Liver (tissue), 9 donors: Measurements from ENCODE around the gene USP48. TPM values are rescaled to one million over a fixed set of nuclear protein-coding genes. Genes with fewer than 3 reads are reported as not detected.

ENCODE experiments used
- DNase-seq: peaks from one replicate; pipeline ENCODE4 v3.0.0-alpha.2; 2017; ENCODE audit warnings: low spot score
- H3K27ac ChIP-seq, 2 donors: one replicate each; pipeline ENCODE4 v1.7.0; 2013; ENCODE audit warnings: inconsistent platforms in 2 of 2, low read length in 2 of 2, control low read depth in 1 of 2, low read depth in 1 of 2, mild to moderate bottlenecking in 1 of 2
- H3K27me3 ChIP-seq, 4 donors: one replicate each; pipeline versions ENCODE4 v1.6.1 to v1.7.0; 2013; ENCODE audit warnings: low read length in 3 of 4, inconsistent platforms in 1 of 4, mild to moderate bottlenecking in 1 of 4, moderate library complexity in 1 of 4; ENCODE audit not compliant: control insufficient read depth in 4 of 4, insufficient read depth in 4 of 4
- H3K36me3 ChIP-seq, 4 donors: one replicate each; pipeline versions ENCODE4 v1.6.1 to v1.7.0; 2013; ENCODE audit warnings: low read length in 3 of 4, mild to moderate bottlenecking in 3 of 4, low read depth in 1 of 4, moderate library complexity in 1 of 4; ENCODE audit not compliant: control insufficient read depth in 4 of 4, insufficient read depth in 3 of 4
- H3K4me1 ChIP-seq, 4 donors: one replicate each; pipeline versions ENCODE4 v1.6.1 to v1.7.0; 2013; ENCODE audit warnings: low read length in 3 of 4, mild to moderate bottlenecking in 3 of 4, moderate library complexity in 1 of 4; ENCODE audit not compliant: control insufficient read depth in 4 of 4, insufficient read depth in 4 of 4
- H3K4me3 ChIP-seq, 3 donors: one replicate each; pipeline versions ENCODE4 v1.6.1 to v1.7.0; 2013; ENCODE audit warnings: low read length in 3 of 3, control low read depth in 1 of 3, low read depth in 1 of 3, mild to moderate bottlenecking in 1 of 3
- H3K9ac ChIP-seq, 2 donors: one replicate each; pipeline ENCODE4 v1.7.0; 2013; ENCODE audit warnings: low read length in 2 of 2, mild to moderate bottlenecking in 2 of 2, moderate library complexity in 2 of 2, control low read depth in 1 of 2, low read depth in 1 of 2
- H3K9me3 ChIP-seq, 4 donors: one replicate each; pipeline versions ENCODE4 v1.6.1 to v1.7.0; 2013; ENCODE audit warnings: low read length in 3 of 4; ENCODE audit not compliant: control insufficient read depth in 4 of 4
- EGR1 ChIP-seq, 2 donors: IDR thresholded peaks; 2 replicates each; pipeline ENCODE4 v1.6.1; 2016 to 2018; ENCODE audit warnings: antibody characterized with exemption in 2 of 2, low read depth in 2 of 2
- FOXA1 ChIP-seq: IDR thresholded peaks from 2 replicates; pipeline ENCODE4 v1.6.1; 2016; ENCODE audit warnings: antibody characterized with exemption
- FOXA2 ChIP-seq: IDR thresholded peaks from 2 replicates; pipeline ENCODE4 v1.6.1; 2016; ENCODE audit warnings: antibody characterized with exemption
- GABPA ChIP-seq, 2 donors: IDR thresholded peaks in 1 of 2; conservative IDR thresholded peaks in 1 of 2; 2 replicates each; pipeline ENCODE4 v1.6.1; 2016; ENCODE audit warnings: antibody characterized with exemption in 2 of 2, mild to moderate bottlenecking in 1 of 2, moderate library complexity in 1 of 2
- HNF4A ChIP-seq, 2 donors: conservative IDR thresholded peaks; 2 replicates each; pipeline ENCODE4 v1.6.1; 2016; ENCODE audit warnings: antibody characterized with exemption in 2 of 2, mild to moderate bottlenecking in 2 of 2
- HNF4G ChIP-seq: IDR thresholded peaks from 2 replicates; pipeline ENCODE4 v1.6.1; 2016; ENCODE audit warnings: antibody characterized with exemption
- JUND ChIP-seq, 2 donors: IDR thresholded peaks; 2 replicates each; pipeline ENCODE4 v1.6.1; 2016; ENCODE audit warnings: antibody characterized with exemption in 2 of 2
- NR2F2 ChIP-seq: IDR thresholded peaks from 2 replicates; pipeline ENCODE4 v1.6.1; 2016; ENCODE audit warnings: antibody characterized with exemption
- RAD21 ChIP-seq, 2 donors: IDR thresholded peaks; 2 replicates each; pipeline ENCODE4 v1.6.1; 2016; ENCODE audit warnings: antibody characterized with exemption in 2 of 2, mild to moderate bottlenecking in 2 of 2
- RXRA ChIP-seq, 2 donors: IDR thresholded peaks; 2 replicates each; pipeline ENCODE4 v1.6.1; 2017 to 2018; ENCODE audit warnings: antibody characterized with exemption in 2 of 2, mild to moderate bottlenecking in 1 of 2
- SP1 ChIP-seq: IDR thresholded peaks from 2 replicates; pipeline ENCODE4 v1.6.1; 2018; ENCODE audit warnings: antibody characterized with exemption, mild to moderate bottlenecking
- TAF1 ChIP-seq: conservative IDR thresholded peaks from 2 replicates; pipeline ENCODE4 v1.6.1; 2016; ENCODE audit warnings: antibody characterized with exemption, mild to moderate bottlenecking
- YY1 ChIP-seq: IDR thresholded peaks from 2 replicates; pipeline ENCODE4 v1.6.1; 2016; ENCODE audit warnings: antibody characterized with exemption, mild to moderate bottlenecking
- WGBS: extraction: QIAGEN DNeasy Blood & Tissue Kit; methylation state at CpG from one replicate; pipeline ENCODE4 v1.1.7; 2013; 5-methylcytosine and 5-hydroxymethylcytosine counted together
- polyA plus RNA-seq, 2 donors: library from polyadenylated mRNA; stranded (reverse) in 1 of 2; unstranded in 1 of 2; fragments of 200-250 nt in 1 of 2; fragments of >200 nt in 1 of 2; fragmentation: Nextera tagmentation in 1 of 2; extraction: Ambion mirVana in 1 of 2; gene quantifications; one replicate each; pipeline versions ENCODE4 v1.2.1 to v1.2.3, GENCODE V29; 2013 to 2015
- total RNA-seq, 2 donors: library from RNA; depleted of rRNA; stranded (reverse); fragments of >200 nt; gene quantifications; one replicate each; pipeline ENCODE4 v1.2.3, GENCODE V29; 2014
- TF ChIP-seq, protein P1 (sequence below): IDR thresholded peaks from 2 replicates; pipeline ENCODE4 v1.6.1; 2016; ENCODE audit warnings: antibody characterized with exemption
- TF ChIP-seq, protein P2 (sequence below): IDR thresholded peaks from 2 replicates; pipeline ENCODE4 v1.6.1; 2016; ENCODE audit warnings: antibody characterized with exemption
- TF ChIP-seq, protein P3 (sequence below): fragments of 150-350 bp; IDR thresholded peaks from 2 replicates; pipeline ENCODE4 v1.5.1; 2017; ENCODE audit warnings: improper control_type of control experiment, low read depth, low read length; ENCODE audit not compliant: missing input control
- TF ChIP-seq, protein P4 (sequence below): IDR thresholded peaks from 2 replicates; pipeline ENCODE4 v1.6.1; 2016; ENCODE audit warnings: antibody characterized with exemption
- TF ChIP-seq, protein P5 (sequence below): IDR thresholded peaks from 2 replicates; pipeline ENCODE4 v1.6.1; 2016; ENCODE audit warnings: antibody characterized with exemption, mild to moderate bottlenecking
- donor health status: healthy.
- donor health status: healthy.
- donor health status: healthy.
- donor health status: healthy.
- donor health status: healthy.

The USP48 gene
- total and polyA plus RNA-seq, 4 donors: 7.8 to 34.9 (median 23.1) TPM

DNA sequence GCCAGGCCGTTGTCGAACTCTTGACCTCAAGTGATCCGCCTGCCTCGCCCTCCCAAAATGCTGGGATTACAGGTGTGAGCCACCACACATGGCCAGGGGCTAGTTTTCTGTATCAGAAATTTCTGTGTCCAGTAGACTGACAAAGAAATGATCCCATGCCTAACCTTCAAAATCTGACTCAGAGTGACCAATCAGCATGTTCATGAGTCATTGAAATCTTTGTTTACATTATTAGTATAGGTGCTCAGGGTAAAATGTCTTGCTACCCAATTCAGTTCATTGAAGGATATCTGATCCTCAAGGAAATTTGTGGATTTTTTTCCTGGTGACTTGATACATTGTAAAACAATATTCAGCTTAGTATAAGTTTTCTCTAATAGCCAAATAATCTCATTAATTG lies 18.2 kb upstream of the USP48 start:
- Histone ChIP-seq H3K9ac (no peak overlapping the region), H3K4me1 (no peaks in the 10 kb centered on the region), H3K27me3 (no peaks in the 10 kb centered on the region), H3K36me3 (no peaks in the 10 kb centered on the region), H3K9me3 (no peaks in the 10 kb centered on the region), H3K27ac (no peak overlapping the region), H3K4me3 (no peak overlapping the region)
- no peak for DNase-seq
- WGBS: 94% methylated on average over 4 of the region's 4 CpGs
- TF ChIP-seq, protein P1, sequence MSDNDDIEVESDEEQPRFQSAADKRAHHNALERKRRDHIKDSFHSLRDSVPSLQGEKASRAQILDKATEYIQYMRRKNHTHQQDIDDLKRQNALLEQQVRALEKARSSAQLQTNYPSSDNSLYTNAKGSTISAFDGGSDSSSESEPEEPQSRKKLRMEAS: no peak
- no peak for TF ChIP-seq HNF4G
- no peak for TF ChIP-seq FOXA1
- TF ChIP-seq YY1: no peak
- TF ChIP-seq, protein P2, sequence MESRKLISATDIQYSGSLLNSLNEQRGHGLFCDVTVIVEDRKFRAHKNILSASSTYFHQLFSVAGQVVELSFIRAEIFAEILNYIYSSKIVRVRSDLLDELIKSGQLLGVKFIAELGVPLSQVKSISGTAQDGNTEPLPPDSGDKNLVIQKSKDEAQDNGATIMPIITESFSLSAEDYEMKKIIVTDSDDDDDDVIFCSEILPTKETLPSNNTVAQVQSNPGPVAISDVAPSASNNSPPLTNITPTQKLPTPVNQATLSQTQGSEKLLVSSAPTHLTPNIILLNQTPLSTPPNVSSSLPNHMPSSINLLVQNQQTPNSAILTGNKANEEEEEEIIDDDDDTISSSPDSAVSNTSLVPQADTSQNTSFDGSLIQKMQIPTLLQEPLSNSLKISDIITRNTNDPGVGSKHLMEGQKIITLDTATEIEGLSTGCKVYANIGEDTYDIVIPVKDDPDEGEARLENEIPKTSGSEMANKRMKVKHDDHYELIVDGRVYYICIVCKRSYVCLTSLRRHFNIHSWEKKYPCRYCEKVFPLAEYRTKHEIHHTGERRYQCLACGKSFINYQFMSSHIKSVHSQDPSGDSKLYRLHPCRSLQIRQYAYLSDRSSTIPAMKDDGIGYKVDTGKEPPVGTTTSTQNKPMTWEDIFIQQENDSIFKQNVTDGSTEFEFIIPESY: no peak
- TF ChIP-seq GABPA (IDR thresholded peaks at IDR 0.05 in 1 of 2, conservative IDR thresholded peaks at IDR 0.05 in 1 of 2): no peak
- TF ChIP-seq TAF1: no peak
- TF ChIP-seq NR2F2: no peak
- TF ChIP-seq SP1: no peak
- TF ChIP-seq, protein P3, sequence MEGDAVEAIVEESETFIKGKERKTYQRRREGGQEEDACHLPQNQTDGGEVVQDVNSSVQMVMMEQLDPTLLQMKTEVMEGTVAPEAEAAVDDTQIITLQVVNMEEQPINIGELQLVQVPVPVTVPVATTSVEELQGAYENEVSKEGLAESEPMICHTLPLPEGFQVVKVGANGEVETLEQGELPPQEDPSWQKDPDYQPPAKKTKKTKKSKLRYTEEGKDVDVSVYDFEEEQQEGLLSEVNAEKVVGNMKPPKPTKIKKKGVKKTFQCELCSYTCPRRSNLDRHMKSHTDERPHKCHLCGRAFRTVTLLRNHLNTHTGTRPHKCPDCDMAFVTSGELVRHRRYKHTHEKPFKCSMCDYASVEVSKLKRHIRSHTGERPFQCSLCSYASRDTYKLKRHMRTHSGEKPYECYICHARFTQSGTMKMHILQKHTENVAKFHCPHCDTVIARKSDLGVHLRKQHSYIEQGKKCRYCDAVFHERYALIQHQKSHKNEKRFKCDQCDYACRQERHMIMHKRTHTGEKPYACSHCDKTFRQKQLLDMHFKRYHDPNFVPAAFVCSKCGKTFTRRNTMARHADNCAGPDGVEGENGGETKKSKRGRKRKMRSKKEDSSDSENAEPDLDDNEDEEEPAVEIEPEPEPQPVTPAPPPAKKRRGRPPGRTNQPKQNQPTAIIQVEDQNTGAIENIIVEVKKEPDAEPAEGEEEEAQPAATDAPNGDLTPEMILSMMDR: no peak
- TF ChIP-seq, protein P4, sequence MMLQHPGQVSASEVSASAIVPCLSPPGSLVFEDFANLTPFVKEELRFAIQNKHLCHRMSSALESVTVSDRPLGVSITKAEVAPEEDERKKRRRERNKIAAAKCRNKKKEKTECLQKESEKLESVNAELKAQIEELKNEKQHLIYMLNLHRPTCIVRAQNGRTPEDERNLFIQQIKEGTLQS: no peak
- TF ChIP-seq RXRA (IDR thresholded peaks at IDR 0.05): no peak
- no peak for TF ChIP-seq RAD21 (IDR thresholded peaks at IDR 0.05)
- TF ChIP-seq HNF4A (conservative IDR thresholded peaks at IDR 0.05): no peak

DNA sequence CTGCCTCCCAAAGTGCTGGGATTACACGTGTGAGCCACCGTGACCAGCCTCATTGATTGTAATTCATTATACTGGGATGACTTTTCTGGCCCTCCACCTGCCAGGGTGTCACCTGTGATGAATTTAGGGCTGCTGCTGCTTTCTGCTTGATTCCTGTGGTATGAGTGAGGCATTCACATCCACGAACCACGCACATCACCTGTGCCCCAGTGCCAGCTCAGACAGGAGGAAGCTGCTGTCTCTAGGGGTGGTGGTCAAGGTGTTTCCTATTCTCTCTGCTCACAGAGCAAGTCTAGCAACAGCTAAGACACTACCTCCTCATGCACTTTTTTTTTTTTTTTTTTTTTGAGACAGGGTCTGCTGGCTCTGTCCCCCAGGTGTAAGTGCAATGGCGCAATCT lies 16.8 kb upstream of the USP48 start:
- Histone ChIP-seq H3K9me3 (peaks cover 0 to 6% (median 4%) of the 10 kb centered on the region in 4 donors), H3K36me3 (no peaks in the 10 kb centered on the region), H3K27ac (no peak overlapping the region), H3K4me3 (no peak overlapping the region), H3K9ac (no peak overlapping the region), H3K4me1 (no peaks in the 10 kb centered on the region), H3K27me3 (no peaks in the 10 kb centered on the region)
- 76% methylated on average over 5 of the region's 5 CpGs for WGBS
- TF ChIP-seq SP1 (no peak), RXRA (IDR thresholded peaks at IDR 0.05) (no peak), HNF4A (conservative IDR thresholded peaks at IDR 0.05) (no peak), TAF1 (no peak), FOXA2 (no peak), JUND (IDR thresholded peaks at IDR 0.05) (no peak), NR2F2 (no peak), EGR1 (IDR thresholded peaks at IDR 0.05; ENCODE audit: low read depth in 2 of 2) (no peak), HNF4G (no peak), FOXA1 (no peak), YY1 (no peak), GABPA (IDR thresholded peaks at IDR 0.05 in 1 of 2, conservative IDR thresholded peaks at IDR 0.05 in 1 of 2) (no peak)
- TF ChIP-seq, protein P1: no peak
- TF ChIP-seq, protein P5, sequence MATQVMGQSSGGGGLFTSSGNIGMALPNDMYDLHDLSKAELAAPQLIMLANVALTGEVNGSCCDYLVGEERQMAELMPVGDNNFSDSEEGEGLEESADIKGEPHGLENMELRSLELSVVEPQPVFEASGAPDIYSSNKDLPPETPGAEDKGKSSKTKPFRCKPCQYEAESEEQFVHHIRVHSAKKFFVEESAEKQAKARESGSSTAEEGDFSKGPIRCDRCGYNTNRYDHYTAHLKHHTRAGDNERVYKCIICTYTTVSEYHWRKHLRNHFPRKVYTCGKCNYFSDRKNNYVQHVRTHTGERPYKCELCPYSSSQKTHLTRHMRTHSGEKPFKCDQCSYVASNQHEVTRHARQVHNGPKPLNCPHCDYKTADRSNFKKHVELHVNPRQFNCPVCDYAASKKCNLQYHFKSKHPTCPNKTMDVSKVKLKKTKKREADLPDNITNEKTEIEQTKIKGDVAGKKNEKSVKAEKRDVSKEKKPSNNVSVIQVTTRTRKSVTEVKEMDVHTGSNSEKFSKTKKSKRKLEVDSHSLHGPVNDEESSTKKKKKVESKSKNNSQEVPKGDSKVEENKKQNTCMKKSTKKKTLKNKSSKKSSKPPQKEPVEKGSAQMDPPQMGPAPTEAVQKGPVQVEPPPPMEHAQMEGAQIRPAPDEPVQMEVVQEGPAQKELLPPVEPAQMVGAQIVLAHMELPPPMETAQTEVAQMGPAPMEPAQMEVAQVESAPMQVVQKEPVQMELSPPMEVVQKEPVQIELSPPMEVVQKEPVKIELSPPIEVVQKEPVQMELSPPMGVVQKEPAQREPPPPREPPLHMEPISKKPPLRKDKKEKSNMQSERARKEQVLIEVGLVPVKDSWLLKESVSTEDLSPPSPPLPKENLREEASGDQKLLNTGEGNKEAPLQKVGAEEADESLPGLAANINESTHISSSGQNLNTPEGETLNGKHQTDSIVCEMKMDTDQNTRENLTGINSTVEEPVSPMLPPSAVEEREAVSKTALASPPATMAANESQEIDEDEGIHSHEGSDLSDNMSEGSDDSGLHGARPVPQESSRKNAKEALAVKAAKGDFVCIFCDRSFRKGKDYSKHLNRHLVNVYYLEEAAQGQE: no peak
- TF ChIP-seq, protein P4: no peak
- TF ChIP-seq, protein P2: no peak
- TF ChIP-seq, protein P3: no peak
- DNase-seq: no peak
